AG10803 (cell line): ENCODE measurements around the gene KANK3.
A peak's percentile ranks its signal among the peaks of the same experiment; 100 is the strongest.
"Not testable (repeated sequence)": the region's sequence is repeated elsewhere in the genome, so short reads cannot be mapped to it uniquely, and the experiment has no call there.

ENCODE experiments used
- DNase-seq: peaks from one replicate; pipeline ENCODE4 v3.0.0; 2010; ENCODE audit warnings: low read depth
- H3K4me3 ChIP-seq: 2 replicates; pipeline ENCODE4 v1.5.1; 2011; ENCODE audit warnings: mild to moderate bottlenecking, low read length, control low read depth
- TF ChIP-seq, protein P1 (sequence below): conservative IDR thresholded peaks from 2 replicates; pipeline ENCODE4 v1.5.1; 2011; ENCODE audit warnings: mild to moderate bottlenecking, low read length, control low read depth, inconsistent platforms

Gene KANK3

DNA sequence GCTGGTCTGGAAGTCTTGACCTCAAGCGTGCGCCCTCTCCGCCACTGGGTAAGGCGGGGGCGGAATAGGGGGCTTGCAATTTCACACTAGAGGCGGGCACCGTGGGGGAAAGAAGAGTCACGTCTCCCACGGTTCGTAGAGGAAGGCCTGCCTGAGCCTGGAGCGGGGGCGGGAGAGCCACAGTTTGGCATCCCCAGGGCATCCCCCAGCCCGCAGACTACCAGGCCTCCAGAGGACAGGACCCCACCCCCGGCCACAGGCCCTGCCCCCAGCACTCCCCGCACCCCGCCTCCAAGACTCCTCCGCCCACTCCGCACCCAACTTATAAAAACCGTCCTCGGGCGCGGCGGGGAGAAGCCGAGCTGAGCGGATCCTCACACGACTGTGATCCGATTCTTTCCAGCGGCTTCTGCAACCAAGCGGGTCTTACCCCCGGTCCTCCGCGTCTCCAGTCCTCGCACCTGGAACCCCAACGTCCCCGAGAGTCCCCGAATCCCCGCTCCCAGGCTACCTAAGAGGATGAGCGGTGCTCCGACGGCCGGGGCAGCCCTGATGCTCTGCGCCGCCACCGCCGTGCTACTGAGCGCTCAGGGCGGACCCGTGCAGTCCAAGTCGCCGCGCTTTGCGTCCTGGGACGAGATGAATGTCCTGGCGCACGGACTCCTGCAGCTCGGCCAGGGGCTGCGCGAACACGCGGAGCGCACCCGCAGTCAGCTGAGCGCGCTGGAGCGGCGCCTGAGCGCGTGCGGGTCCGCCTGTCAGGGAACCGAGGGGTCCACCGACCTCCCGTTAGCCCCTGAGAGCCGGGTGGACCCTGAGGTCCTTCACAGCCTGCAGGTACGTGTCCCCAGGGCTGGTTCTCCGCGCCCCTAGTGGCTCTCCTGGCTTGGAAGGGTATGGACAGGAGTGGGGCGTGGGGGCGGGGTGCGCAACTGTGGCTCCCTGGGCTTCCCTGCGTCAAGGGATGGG lies 21.0 kb upstream of the KANK3 start, which contains the start of gene ANGPTL4:
TSS of gene ANGPTL4 (plus strand) at position 353 of the 969 bp plus-strand sequence. CDS start at position 520, 167 bp downstream.
- peak; percentile 74 for DNase-seq
- TF ChIP-seq, protein P1, sequence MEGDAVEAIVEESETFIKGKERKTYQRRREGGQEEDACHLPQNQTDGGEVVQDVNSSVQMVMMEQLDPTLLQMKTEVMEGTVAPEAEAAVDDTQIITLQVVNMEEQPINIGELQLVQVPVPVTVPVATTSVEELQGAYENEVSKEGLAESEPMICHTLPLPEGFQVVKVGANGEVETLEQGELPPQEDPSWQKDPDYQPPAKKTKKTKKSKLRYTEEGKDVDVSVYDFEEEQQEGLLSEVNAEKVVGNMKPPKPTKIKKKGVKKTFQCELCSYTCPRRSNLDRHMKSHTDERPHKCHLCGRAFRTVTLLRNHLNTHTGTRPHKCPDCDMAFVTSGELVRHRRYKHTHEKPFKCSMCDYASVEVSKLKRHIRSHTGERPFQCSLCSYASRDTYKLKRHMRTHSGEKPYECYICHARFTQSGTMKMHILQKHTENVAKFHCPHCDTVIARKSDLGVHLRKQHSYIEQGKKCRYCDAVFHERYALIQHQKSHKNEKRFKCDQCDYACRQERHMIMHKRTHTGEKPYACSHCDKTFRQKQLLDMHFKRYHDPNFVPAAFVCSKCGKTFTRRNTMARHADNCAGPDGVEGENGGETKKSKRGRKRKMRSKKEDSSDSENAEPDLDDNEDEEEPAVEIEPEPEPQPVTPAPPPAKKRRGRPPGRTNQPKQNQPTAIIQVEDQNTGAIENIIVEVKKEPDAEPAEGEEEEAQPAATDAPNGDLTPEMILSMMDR = peak; percentile 36
- peak within 1 kb of the TSS; percentile 62 for H3K4me3 ChIP-seq

DNA sequence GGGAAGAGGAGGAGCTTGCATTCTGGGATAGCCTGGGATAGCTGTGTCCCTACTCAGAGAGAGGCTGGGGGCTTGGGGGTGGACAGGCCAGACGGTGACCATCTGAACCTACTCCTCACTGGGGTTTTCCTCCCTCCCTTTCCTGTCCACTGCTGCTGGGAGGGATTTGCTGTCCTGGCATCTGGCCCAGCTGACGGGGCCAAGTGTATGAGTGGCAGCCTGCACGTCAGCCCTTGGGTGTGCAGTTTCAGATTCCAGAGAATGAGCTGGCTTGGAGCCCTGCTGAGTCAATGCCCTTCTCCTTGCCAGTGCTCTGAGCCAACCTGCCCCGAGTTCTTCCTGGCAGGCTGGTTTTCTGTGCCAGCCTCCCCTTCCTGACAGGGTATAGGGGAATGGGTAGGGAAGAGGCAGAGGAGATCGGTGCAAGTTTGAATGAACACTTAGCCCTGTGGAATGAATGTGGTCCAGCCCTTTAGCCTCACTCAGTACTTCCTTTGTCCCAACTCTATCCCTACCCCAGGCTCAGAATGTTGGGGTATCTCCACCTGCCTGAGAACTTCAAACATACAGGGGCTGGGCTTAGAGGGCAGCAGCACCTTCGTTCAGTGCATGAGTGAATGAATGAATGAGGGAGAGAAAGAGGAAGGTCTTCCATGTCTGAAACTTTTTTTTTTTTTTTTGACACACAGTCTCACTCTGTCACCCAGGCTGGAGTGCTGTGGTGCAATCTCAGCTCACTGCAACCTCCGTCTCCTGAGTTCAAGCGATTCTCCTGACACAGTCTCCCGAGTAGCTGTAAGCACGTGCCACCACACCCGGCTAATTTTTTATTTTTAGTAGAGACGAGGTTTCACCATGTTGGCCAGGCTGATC lies 19.1 kb upstream of the KANK3 start:
- no peak overlapping the region for H3K4me3 ChIP-seq
- TF ChIP-seq, protein P1 = no peak
- DNase-seq = peak; percentile 98

DNA sequence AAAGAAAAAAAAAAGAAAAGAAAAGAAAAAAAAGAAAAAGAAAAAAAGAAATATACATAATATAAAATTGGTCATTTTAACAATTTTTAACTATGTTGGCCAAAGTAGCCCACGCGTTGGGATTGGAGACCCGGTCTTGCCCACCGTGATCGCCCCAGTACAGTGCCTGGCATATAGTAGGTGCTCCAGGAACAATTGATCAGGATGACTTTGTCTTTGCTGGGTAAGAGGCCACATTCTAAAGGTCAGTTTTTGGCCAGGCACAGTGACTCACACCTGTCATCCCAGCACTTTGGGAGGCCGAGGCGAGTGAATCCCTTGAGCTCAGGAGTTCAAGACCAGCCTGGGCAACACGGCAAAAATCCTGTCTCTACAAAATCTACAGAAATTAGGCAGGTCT lies 17.1 kb upstream of the KANK3 start:
- H3K4me3 ChIP-seq = no peak overlapping the region
- DNase-seq = no peak
- TF ChIP-seq, protein P1 = no peak

DNA sequence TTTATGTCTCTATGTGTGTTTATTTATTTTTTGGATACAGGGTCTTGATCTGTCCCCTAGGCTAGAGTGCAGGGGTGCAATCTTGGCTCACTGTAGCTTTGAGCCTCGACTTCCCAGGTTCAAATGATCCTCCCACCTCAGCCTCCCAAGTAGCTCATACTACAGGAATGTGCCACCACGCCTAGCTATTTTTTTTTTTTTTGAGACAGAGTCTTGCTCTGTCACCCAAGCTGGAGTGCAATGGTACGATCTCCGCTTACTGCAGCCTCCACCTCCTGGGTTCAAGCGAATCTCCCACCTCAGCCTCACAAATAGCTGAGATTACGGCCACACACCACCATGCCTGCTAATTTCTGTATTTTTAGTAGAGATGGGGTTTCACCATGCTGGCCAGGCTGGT lies 15.9 kb upstream of the KANK3 start:
- TF ChIP-seq, protein P1 = no peak
- H3K4me3 ChIP-seq = no peak overlapping the region
- no peak for DNase-seq

DNA sequence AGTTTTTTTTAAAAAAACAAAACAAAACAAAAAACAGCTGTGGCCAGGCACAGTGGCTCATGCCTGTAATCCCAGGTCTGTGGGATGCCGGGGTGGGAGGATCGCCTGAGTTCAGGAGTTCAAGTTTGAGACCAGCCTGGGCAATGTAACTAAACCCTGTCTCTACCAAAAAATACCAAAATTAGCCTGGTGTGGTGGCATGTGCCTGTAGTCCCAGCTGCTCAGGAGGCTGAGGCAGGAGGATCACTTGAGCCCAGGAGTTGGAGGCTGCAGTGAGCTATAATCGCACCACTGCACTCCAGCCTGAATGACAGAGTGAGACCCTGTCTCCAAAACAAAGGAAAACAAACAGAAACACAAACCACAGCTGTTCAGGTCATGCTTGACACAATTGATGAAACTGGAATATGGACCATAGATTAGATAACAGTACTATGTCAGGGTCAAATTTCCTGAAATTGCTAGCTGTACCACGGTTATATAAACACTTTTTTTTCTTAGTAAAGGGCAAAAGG lies 14.0 kb upstream of the KANK3 start:
- no peak overlapping the region for H3K4me3 ChIP-seq
- no peak for DNase-seq
- TF ChIP-seq, protein P1 = no peak

DNA sequence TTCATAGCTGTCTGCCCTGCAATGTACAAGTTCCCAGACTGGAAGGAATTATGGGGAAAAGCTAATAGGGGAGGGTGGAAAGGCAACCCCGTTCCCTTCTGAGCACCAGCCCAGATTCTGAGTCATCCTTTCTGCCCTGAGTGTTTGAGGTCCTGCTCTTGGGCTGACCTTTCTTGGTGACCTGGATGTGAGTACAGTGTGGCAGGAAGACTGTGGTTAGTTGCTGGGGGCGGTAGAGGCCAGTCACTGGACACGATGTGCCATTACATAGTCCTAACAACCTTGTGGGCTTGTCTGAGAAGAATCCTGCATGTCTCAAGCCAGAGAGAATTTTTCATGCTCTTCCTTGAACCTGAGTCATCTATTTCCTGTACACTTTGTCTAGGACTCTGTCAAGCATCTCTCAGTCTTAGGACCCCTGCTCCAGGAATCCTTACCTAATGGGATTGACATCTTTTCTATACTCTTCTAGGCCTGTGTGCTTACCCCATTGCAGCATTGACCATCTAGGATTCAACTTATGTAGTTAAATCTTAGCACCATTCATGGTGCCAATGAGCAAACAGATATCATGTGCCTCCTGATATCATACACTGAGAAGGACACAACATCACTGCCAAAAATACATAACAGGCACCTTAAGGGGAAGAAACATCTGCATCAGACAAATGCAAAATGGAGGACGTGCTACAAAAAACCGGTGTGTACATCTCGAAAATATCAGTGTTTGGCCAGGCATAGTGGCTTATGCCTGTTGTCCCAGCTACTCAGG lies 12.8 kb upstream of the KANK3 start:
- peak; percentile 96 for DNase-seq
- H3K4me3 ChIP-seq = no peak overlapping the region
- TF ChIP-seq, protein P1 = no peak

DNA sequence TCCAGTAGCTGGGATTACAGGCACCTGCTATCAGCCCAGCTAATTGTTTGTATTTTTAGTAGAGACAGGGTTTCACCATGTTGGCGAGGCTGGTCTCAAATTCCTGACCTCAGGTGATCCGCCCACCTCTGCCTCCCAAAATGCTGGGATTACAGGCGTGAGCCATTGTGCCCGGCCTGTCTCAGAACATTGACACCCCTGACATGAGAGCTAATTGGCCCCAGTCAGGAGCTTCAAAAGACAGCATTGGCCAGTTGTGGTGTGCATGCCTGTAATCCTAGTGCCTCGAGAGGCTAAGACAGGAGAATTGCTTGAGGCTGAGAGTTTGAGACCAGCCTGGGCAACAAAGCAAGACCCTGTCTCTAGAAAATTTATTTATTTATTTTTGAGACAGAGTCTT lies 9.8 kb upstream of the KANK3 start:
- not testable (repeated sequence) for H3K4me3 ChIP-seq, DNase-seq
